Smooth muscle cell (in vitro differentiated cells): Measurements from ENCODE around the gene LY6G6C. TPM values are rescaled to one million over a fixed set of nuclear protein-coding genes. Genes with fewer than 3 reads are reported as not detected.

Source experiments
- DNase-seq: peaks from one replicate; lab custom pipeline; 2025; ENCODE audit not compliant: unreplicated experiment; lab: John Stamatoyannopoulos, UW
- H2AFZ ChIP-seq: fragments of 200-600 bp; sonication (generic); 2 replicates; pipeline ENCODE4 v1.6.0; 2016; ENCODE audit warnings: antibody characterized with exemption, low read depth, mild to moderate bottlenecking
- H3F3A ChIP-seq: fragments of 200-600 bp; sonication (generic); 2 replicates; pipeline ENCODE4 v1.6.0; 2017; ENCODE audit warnings: antibody characterized with exemption, low read depth
- H3K27ac ChIP-seq: fragments of 200-600 bp; sonication (generic); 2 replicates; pipeline ENCODE4 v1.5.1; 2016; ENCODE audit warnings: low read depth, mild to moderate bottlenecking
- H3K27me3 ChIP-seq: fragments of 200-600 bp; sonication (generic); 2 replicates; pipeline ENCODE4 v1.6.1; 2016; ENCODE audit warnings: low read depth, mild to moderate bottlenecking
- H3K36me3 ChIP-seq: fragments of 200-600 bp; sonication (generic); 2 replicates; pipeline ENCODE4 v1.5.1; 2016; ENCODE audit warnings: low read depth
- H3K4me1 ChIP-seq: fragments of 200-600 bp; sonication (generic); 2 replicates; pipeline ENCODE4 v1.5.1; 2016; ENCODE audit warnings: low read depth
- H3K4me2 ChIP-seq: fragments of 200-600 bp; sonication (generic); 2 replicates; pipeline ENCODE4 v1.6.0; 2016; ENCODE audit warnings: mild to moderate bottlenecking
- H3K4me3 ChIP-seq: fragments of 200-600 bp; sonication (generic); 2 replicates; pipeline ENCODE4 v1.5.1; 2016; ENCODE audit warnings: mild to moderate bottlenecking
- H3K79me2 ChIP-seq: fragments of 200-600 bp; sonication (generic); 2 replicates; pipeline ENCODE4 v1.6.0; 2016; ENCODE audit warnings: low read depth, mild to moderate bottlenecking
- H3K9ac ChIP-seq: fragments of 200-600 bp; sonication (generic); 2 replicates; pipeline ENCODE4 v1.6.0; 2016; ENCODE audit warnings: low read depth
- H3K9me3 ChIP-seq: fragments of 200-600 bp; sonication (generic); replicated peaks from 2 replicates; pipeline ENCODE4 v1.5.1; 2016; ENCODE audit warnings: low read depth
- H4K20me1 ChIP-seq: fragments of 200-600 bp; sonication (generic); 2 replicates; pipeline ENCODE4 v1.6.0; 2016; ENCODE audit warnings: low read depth
- WGBS: methylation state at CpG from one replicate; pipeline ENCODE4 v1.1.7; 2016; ENCODE audit warnings: low lambda C conversion rate; 5-methylcytosine and 5-hydroxymethylcytosine counted together
- polyA plus RNA-seq: library from polyadenylated mRNA; unstranded; fragments of >200 nt; fragmentation: Nextera tagmentation; extraction: Ambion mirVana; gene quantifications from 2 replicates; pipeline ENCODE4 v1.2.1, GENCODE V29; 2016
- total RNA-seq: library from RNA; depleted of rRNA; stranded (reverse); fragments of >200 nt; gene quantifications from 2 replicates; pipeline ENCODE4 v1.2.3, GENCODE V29; 2014
- TF ChIP-seq, protein P1 (sequence below): fragments of 200-600 bp; sonication (generic); IDR thresholded peaks from 2 replicates; pipeline ENCODE4 v1.5.1; 2017; ENCODE audit warnings: borderline replicate concordance, mild to moderate bottlenecking, antibody characterized with exemption; ENCODE audit not compliant: insufficient read depth, poor library complexity, severe bottlenecking

LY6G6C gene
- total and polyA plus RNA-seq, 2 experiments from 2014 or later, result 3.8 to 3.9 TPM

DNA sequence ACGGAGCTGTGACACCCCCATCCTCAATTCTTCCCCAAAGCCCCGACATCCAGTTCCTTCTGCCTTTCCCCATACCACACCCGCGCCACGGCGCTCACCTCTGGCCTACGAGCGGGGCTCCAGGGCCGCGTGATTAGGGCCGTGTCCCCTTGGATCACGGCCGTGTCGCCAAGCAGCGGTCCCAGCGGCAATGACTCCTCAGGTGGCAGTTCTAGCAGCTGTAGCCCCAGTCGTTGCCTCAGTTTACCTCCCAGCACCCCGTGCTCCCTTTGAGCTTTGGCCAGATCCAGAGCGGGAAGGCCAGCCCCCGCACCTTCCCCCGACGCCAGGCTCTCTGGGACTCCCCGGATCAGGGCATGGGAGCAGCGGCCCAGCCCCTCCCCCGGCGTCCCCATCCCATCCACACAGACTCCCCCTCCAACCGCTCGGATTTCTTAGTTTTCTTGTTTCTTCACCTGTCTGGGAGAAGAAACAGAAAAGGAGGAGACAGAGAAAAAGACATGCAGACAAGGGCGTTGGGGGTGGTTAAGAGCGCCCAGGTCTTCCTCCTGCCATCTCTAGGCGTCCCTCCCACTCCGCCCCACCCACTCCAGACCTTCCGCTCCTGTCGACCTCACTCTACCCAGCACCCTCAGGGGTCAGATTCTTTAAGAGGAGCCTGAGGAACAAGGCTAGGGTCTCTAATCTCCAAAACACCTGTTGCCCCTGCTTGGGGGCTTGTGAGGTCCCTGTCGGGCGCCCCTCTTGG lies 7.4 kb upstream of the LY6G6C start, which contains the start of gene DDAH2:
Gene DDAH2, minus strand, starts transcription at position 533 of the 748 bp plus-strand sequence. Its CDS starts 138 bp downstream, at position 395.
- peak within 1 kb of the TSS; percentile 95 for H3K4me2 ChIP-seq
- no peak within 1 kb of the TSS for H2AFZ ChIP-seq
- H3K4me1 ChIP-seq, result peaks cover 14% of the 10 kb centered on the region
- peaks cover 44% of the 10 kb centered on the region for H3F3A ChIP-seq
- no peaks in the 10 kb centered on the region for H3K27me3 ChIP-seq
- DNase-seq, result no peak
- H3K9me3 ChIP-seq, result no peaks in the 10 kb centered on the region
- peaks cover 24% of the 10 kb centered on the region for H3K79me2 ChIP-seq
- peak within 1 kb of the TSS; percentile 79 for H3K27ac ChIP-seq
- peaks cover 45% of the 10 kb centered on the region for H4K20me1 ChIP-seq
- H3K9ac ChIP-seq, result peak within 1 kb of the TSS; percentile 48
- TF ChIP-seq, protein P1, sequence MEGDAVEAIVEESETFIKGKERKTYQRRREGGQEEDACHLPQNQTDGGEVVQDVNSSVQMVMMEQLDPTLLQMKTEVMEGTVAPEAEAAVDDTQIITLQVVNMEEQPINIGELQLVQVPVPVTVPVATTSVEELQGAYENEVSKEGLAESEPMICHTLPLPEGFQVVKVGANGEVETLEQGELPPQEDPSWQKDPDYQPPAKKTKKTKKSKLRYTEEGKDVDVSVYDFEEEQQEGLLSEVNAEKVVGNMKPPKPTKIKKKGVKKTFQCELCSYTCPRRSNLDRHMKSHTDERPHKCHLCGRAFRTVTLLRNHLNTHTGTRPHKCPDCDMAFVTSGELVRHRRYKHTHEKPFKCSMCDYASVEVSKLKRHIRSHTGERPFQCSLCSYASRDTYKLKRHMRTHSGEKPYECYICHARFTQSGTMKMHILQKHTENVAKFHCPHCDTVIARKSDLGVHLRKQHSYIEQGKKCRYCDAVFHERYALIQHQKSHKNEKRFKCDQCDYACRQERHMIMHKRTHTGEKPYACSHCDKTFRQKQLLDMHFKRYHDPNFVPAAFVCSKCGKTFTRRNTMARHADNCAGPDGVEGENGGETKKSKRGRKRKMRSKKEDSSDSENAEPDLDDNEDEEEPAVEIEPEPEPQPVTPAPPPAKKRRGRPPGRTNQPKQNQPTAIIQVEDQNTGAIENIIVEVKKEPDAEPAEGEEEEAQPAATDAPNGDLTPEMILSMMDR, result no peak
- no peaks in the 10 kb centered on the region for H3K36me3 ChIP-seq
- H3K4me3 ChIP-seq, result peak within 1 kb of the TSS; percentile 89
- 43% methylated on average over 35 of the region's 36 CpGs for WGBS

DNA sequence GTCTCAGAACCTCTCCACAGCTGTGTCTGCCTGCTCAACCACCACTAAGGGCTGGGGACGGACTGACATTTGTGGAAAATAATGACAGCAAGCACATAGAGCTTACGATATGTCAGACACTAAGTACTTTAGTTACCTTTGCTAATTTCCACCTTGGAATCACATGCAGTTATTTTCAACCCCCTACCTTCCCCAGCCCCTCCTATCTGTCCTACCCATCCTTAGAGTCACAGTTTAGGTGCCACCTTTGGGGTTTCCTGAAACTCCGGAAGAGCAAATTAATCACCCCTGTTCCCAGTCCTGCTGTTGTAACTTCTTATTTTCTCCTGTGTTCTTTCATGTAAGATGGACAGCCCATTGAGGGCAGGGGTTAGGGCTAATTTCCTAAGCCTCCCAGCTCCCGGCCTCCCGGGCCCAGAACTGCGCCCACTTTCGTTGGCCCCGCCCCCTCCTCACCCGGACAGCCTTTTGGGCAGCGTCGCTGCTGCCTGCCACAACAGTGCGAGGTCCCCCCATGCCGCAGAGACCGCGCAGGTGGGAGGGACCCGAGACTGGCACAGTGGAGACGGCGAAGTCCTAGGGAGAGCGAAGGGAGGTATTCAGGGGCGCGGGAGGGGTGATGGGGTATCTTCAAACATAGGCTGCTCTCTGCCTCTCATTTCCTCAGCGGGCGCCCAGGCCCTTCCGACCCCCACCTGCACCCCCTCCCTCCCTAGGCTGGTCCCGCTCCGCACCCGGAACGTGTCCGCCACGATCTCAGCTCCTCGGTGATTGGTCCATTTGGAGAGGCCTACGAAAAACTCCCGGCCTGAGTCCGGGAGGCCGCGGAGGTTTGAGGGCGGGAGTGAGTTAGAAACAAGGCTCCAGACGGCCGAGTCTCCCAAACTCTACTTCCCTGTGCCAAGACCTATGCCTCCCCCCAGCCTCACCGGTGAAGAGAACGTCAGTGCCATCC lies 6.4 kb upstream of the LY6G6C start:
- peaks cover 12% of the 10 kb centered on the region for H3K4me1 ChIP-seq
- no peak overlapping the region for H3K4me3 ChIP-seq
- peaks cover 14% of the 10 kb centered on the region for H3K79me2 ChIP-seq
- H3K27ac ChIP-seq, result no peak overlapping the region
- H3K9me3 ChIP-seq, result no peaks in the 10 kb centered on the region
- no peaks in the 10 kb centered on the region for H3K27me3 ChIP-seq
- H4K20me1 ChIP-seq, result peaks cover 36% of the 10 kb centered on the region
- TF ChIP-seq, protein P1, result no peak
- WGBS, result 95% methylated on average over 40 of the region's 41 CpGs
- no peak for DNase-seq
- peak overlapping the region; percentile 95 for H3K4me2 ChIP-seq
- no peak overlapping the region for H2AFZ ChIP-seq
- no peak overlapping the region for H3K9ac ChIP-seq
- peaks cover 36% of the 10 kb centered on the region for H3F3A ChIP-seq
- H3K36me3 ChIP-seq, result no peaks in the 10 kb centered on the region

DNA sequence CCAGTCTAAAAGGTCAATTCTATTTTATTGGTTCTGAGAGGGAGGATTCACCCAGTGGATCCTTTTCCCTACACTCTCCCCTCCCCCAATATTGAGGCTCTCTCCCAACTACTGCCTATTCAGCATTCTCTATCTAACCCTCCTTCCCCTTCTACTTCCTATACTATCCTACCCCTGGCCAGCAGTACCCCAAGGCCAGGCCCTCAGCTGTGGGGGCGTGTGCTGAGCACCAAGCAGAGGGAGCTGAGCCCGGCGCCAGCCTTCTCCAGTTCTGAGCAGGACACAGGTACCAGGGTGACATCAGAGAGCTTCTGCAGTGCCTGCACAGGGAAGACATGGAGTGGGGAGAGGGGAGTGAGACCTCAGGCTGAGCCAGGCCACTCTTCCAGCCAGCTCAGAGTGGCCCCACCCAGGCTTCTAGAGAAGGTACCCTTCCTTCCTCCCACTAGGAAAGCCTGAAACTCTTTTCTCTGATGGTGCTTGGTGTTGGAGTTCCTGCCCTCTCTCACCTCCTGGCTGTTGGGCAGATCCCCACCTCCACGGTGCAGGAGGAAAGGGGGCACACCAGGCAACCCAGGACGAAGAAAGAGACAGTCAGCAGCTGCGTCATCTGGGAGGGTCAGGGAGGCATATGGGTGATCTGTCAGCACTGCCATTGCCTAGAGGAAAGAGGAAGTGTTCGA lies 5.6 kb upstream of the LY6G6C start:
- H3K9me3 ChIP-seq, result no peaks in the 10 kb centered on the region
- peaks cover 7% of the 10 kb centered on the region for H3K79me2 ChIP-seq
- no peak for DNase-seq
- 96% methylated on average over 7 of the region's 7 CpGs for WGBS
- TF ChIP-seq, protein P1, result no peak
- no peak overlapping the region for H3K9ac ChIP-seq
- H3K27me3 ChIP-seq, result no peaks in the 10 kb centered on the region
- peaks cover 27% of the 10 kb centered on the region for H4K20me1 ChIP-seq
- no peak overlapping the region for H3K4me2 ChIP-seq
- no peak overlapping the region for H2AFZ ChIP-seq
- H3F3A ChIP-seq, result peaks cover 30% of the 10 kb centered on the region
- peaks cover 12% of the 10 kb centered on the region for H3K4me1 ChIP-seq
- no peak overlapping the region for H3K4me3 ChIP-seq
- no peaks in the 10 kb centered on the region for H3K36me3 ChIP-seq
- H3K27ac ChIP-seq, result no peak overlapping the region
